Measurements from ENCODE around the gene CTF1. TPM values are rescaled to one million over a fixed set of nuclear protein-coding genes. Genes with fewer than 3 reads are reported as not detected.

Gene CTF1
- total RNA-seq, 4 donors from 2014 or later: 0.85 to 2.9 (median 2.8) TPM; not detected in 1

- TF ChIP-seq CTCF (IDR thresholded peaks at IDR 0.05; ENCODE audit: low read depth): no peak
Measured at GRCh38 chr16:30924913-30925631, 28.7 kb downstream of the CTF1 start.

GRCh38 chr16:30925632-30925987 is 29.2 kb downstream of the CTF1 start:
- TF ChIP-seq CTCF (IDR thresholded peaks at IDR 0.05; ENCODE audit: low read depth): no peak

- no peak for TF ChIP-seq CTCF (IDR thresholded peaks at IDR 0.05; ENCODE audit: low read depth)
Measured at GRCh38 chr16:30925995-30926811, 29.8 kb downstream of the CTF1 start.

GRCh38 chr16:30926937-30927788 is 30.7 kb downstream of the CTF1 start:
- TF ChIP-seq CTCF (IDR thresholded peaks at IDR 0.05; ENCODE audit: low read depth): no peak

- TF ChIP-seq CTCF (IDR thresholded peaks at IDR 0.05; ENCODE audit: low read depth): no peak
Measured at GRCh38 chr16:30927789-30928378, 31.5 kb downstream of the CTF1 start.

GRCh38 chr16:30928390-30928789 is 32.0 kb downstream of the CTF1 start:
- no peak for TF ChIP-seq CTCF (IDR thresholded peaks at IDR 0.05; ENCODE audit: low read depth)

All from subcutaneous adipose tissue (tissue), 4 donors.